ENCODE data around the gene CLDN24.

- TF ChIP-seq EP300 (IDR thresholded peaks at IDR 0.05; ENCODE audit: borderline replicate concordance) (peak; percentile 39; the same call in 1 of the 2 replicates), RAD21 (IDR thresholded peaks at IDR 0.05; ENCODE audit: low read depth) (peak; percentile 10; the same call in 1 of the 2 replicates), FOXM1 (IDR thresholded peaks at IDR 0.05; ENCODE audit: borderline replicate concordance, low read depth) (no peak), REST (IDR thresholded peaks at IDR 0.05; ENCODE audit: low read depth) (no peak), CREB1 (IDR thresholded peaks at IDR 0.05; ENCODE audit: low read depth) (no peak), TEAD4 (IDR thresholded peaks at IDR 0.05) (peak; percentile 55), NFIC (IDR thresholded peaks at IDR 0.05) (peak; percentile 89), YY1 (IDR thresholded peaks at IDR 0.05; ENCODE audit: low read depth) (no peak), USF1 (IDR thresholded peaks at IDR 0.05) (peak; percentile 37), MAX (IDR thresholded peaks at IDR 0.05) (peak; percentile 56; the same call in 1 of the 2 replicates), TAF1 (IDR thresholded peaks at IDR 0.05; ENCODE audit: low read depth) (no peak)
These were observed 15.6 kb upstream of the CLDN24 start for GRCh38 chr4:183337833-183338232.
